NCI-H526 (cell line): ENCODE results near the gene SUPT3H.
A peak's percentile ranks its signal among the peaks of the same experiment; 100 is the strongest.

ENCODE experiments used
- DNase-seq, 2 experiments: peaks; one replicate each; lab custom pipeline; 2025; lab: John Stamatoyannopoulos, UW

SUPT3H gene

GRCh38 chr6:44788387-44788981 lies 589.2 kb downstream of the SUPT3H start:
- DNase-seq, result no peak

- DNase-seq, result no peak
These were observed 590.4 kb downstream of the SUPT3H start for GRCh38 chr6:44787254-44787834.

- DNase-seq, result peak in 1 of 2 experiments; percentile 21
These were observed 592.6 kb downstream of the SUPT3H start for GRCh38 chr6:44785130-44785529.

- no peak for DNase-seq
These were observed 593.5 kb downstream of the SUPT3H start for GRCh38 chr6:44784195-44784594.

GRCh38 chr6:44782892-44783291 lies 594.8 kb downstream of the SUPT3H start:
- no peak for DNase-seq

GRCh38 chr6:44781912-44782597 lies 595.7 kb downstream of the SUPT3H start:
- DNase-seq, result no peak

GRCh38 chr6:44780161-44780560 lies 597.6 kb downstream of the SUPT3H start:
- no peak for DNase-seq

GRCh38 chr6:44779130-44779826 lies 598.5 kb downstream of the SUPT3H start:
- no peak for DNase-seq
